Gastrocnemius medialis (tissue), 4 donors: ENCODE measurements around the gene CHRM5.

Experiments
- CTCF ChIP-seq, 5 experiments: fragments of 450-650 bp in 3 of 5; fragments of 200-600 bp in 2 of 5; sonication (generic) in 2 of 5; IDR thresholded peaks in 4 of 5; conservative IDR thresholded peaks in 1 of 5; 1 replicate in 4 of 5; 2 replicates in 1 of 5; pipeline ENCODE4 v1.5.1; 2016 to 2019; ENCODE audit warnings: antibody characterized with exemption in 5 of 5, mild to moderate bottlenecking in 3 of 5, moderate library complexity in 3 of 5
- POLR2A ChIP-seq, 2 donors: fragments of 450-650 bp; IDR thresholded peaks; one replicate each; pipeline ENCODE4 v1.6.1; 2017; ENCODE audit warnings: antibody characterized with exemption in 2 of 2, mild to moderate bottlenecking in 2 of 2, moderate library complexity in 2 of 2

GRCh38 chr15:34011481-34011880 lies 43.2 kb downstream of the CHRM5 start:
- no peak for TF ChIP-seq POLR2A (IDR thresholded peaks at IDR 0.05)
- no peak for TF ChIP-seq CTCF (IDR thresholded peaks at IDR 0.05 in 4 of 5, conservative IDR thresholded peaks at IDR 0.05 in 1 of 5)
